IMR-90 (cell line): Measurements from ENCODE around the gene RAN. TPM values are rescaled to one million over a fixed set of nuclear protein-coding genes. Genes with fewer than 3 reads are reported as not detected.

ENCODE experiments used
- ATAC-seq: fragments of 200-7000 bp; cut with Tn5 transposase; 2 replicates; pipeline ENCODE4 v1.9.1; 2020; ENCODE audit warnings: low read depth, mild to moderate bottlenecking, moderate library complexity
- BruUV-seq: library from RNA; stranded (reverse); fragments of 400-500 nt; replicated peaks from 2 replicates; lab custom pipeline; 2021; lab: Mats Ljungman, UMichigan
- CTCF ChIA-PET: fragments of 300-600 bp; formaldehyde crosslinking; extraction: SDS; loops from one replicate; lab custom pipeline; 2021; ENCODE audit warnings: antibody characterized with exemption; lab: Yijun Ruan, JAX
- POLR2A ChIA-PET: fragments of 300-600 bp; sonication (Branson Sonifier 250); formaldehyde crosslinking; loops from one replicate; lab custom pipeline; 2022; ENCODE audit warnings: antibody characterized with exemption; ENCODE audit not compliant: unreplicated experiment; lab: Charles Lee
- DNase-seq: peaks from one replicate; pipeline ENCODE4 v3.0.0; 2013
- H2AFZ ChIP-seq: replicated peaks from 2 replicates; pipeline ENCODE3; 2013; ENCODE audit warnings: low read length, mild to moderate bottlenecking; ENCODE audit not compliant: poor library complexity
- H2AK5ac ChIP-seq: 2 replicates; pipeline ENCODE4 v1.6.1; 2013; ENCODE audit warnings: low read depth, low read length, inconsistent platforms
- H2AK9ac ChIP-seq: replicated peaks from 2 replicates; pipeline ENCODE3; 2013; ENCODE audit warnings: mild to moderate bottlenecking, low read depth, low read length, moderate library complexity; ENCODE audit not compliant: poor library complexity
- H2BK120ac ChIP-seq: 2 replicates; pipeline ENCODE4 v1.6.1; 2013; ENCODE audit warnings: low read depth, low read length, inconsistent platforms
- H2BK15ac ChIP-seq: 3 replicates; pipeline ENCODE4 v1.6.1; 2013; ENCODE audit warnings: low read depth, low read length, inconsistent platforms
- H2BK20ac ChIP-seq: 2 replicates; pipeline ENCODE4 v1.6.1; 2013; ENCODE audit warnings: low read depth, mild to moderate bottlenecking, inconsistent platforms, low read length, moderate library complexity
- H2BK5ac ChIP-seq: 2 replicates; pipeline ENCODE4 v1.6.1; 2013; ENCODE audit warnings: mild to moderate bottlenecking, low read depth, low read length, inconsistent platforms; ENCODE audit not compliant: poor library complexity, severe bottlenecking
- H3K14ac ChIP-seq: replicated peaks from 2 replicates; pipeline ENCODE4 v1.6.1; 2013; ENCODE audit warnings: low read depth, low read length, inconsistent platforms
- H3K18ac ChIP-seq: 2 replicates; pipeline ENCODE4 v1.6.1; 2013; ENCODE audit warnings: low read depth, low read length, control low read depth
- H3K23ac ChIP-seq: 2 replicates; pipeline ENCODE4 v1.6.1; 2013; ENCODE audit warnings: low read depth, low read length, inconsistent platforms
- H3K27ac ChIP-seq: 2 replicates; pipeline ENCODE4 v1.5.1; 2013; ENCODE audit warnings: mild to moderate bottlenecking, control low read depth, low read length; ENCODE audit not compliant: insufficient read depth
- H3K27me3 ChIP-seq: 2 replicates; pipeline ENCODE4 v1.6.1; 2013; ENCODE audit warnings: low read length; ENCODE audit not compliant: control insufficient read depth, insufficient read depth
- H3K36me3 ChIP-seq: 2 replicates; pipeline ENCODE4 v1.6.1; 2013; ENCODE audit warnings: low read length, mixed read lengths; ENCODE audit not compliant: control insufficient read depth, insufficient read depth
- H3K4ac ChIP-seq: 2 replicates; pipeline ENCODE4 v1.6.1; 2013; ENCODE audit warnings: low read depth, low read length, inconsistent platforms
- H3K4me1 ChIP-seq: 2 replicates; pipeline ENCODE4 v1.6.1; 2013; ENCODE audit warnings: low read length, mixed read lengths; ENCODE audit not compliant: control insufficient read depth, insufficient read depth
- H3K4me2 ChIP-seq: 2 replicates; pipeline ENCODE4 v1.6.1; 2013; ENCODE audit warnings: low read depth, mild to moderate bottlenecking, control low read depth, low read length, moderate library complexity
- H3K4me3 ChIP-seq: 2 replicates; pipeline ENCODE4 v1.5.1; 2013; ENCODE audit warnings: low read depth, mild to moderate bottlenecking, control low read depth, low read length, moderate library complexity; ENCODE audit not compliant: insufficient read depth
- H3K56ac ChIP-seq: 2 replicates; pipeline ENCODE4 v1.6.1; 2013; ENCODE audit warnings: low read length, inconsistent platforms; ENCODE audit not compliant: insufficient read depth; ENCODE audit errors: extremely low read depth
- H3K79me1 ChIP-seq, 2 experiments: 2 replicates each; pipeline ENCODE4 v1.6.1; 2013; ENCODE audit warnings: low read length in 2 of 2, inconsistent platforms in 1 of 2, low read depth in 1 of 2
- H3K9ac ChIP-seq: 2 replicates; pipeline ENCODE4 v1.6.1; 2013; ENCODE audit warnings: low read depth, low read length, control low read depth
- H3K9me1 ChIP-seq: 2 replicates; pipeline ENCODE4 v1.6.1; 2013; ENCODE audit warnings: low read length, inconsistent platforms; ENCODE audit not compliant: insufficient read depth
- H3K9me3 ChIP-seq: 2 replicates; pipeline ENCODE4 v1.6.1; 2013; ENCODE audit warnings: low read length; ENCODE audit not compliant: control insufficient read depth, insufficient read depth
- H4K20me1 ChIP-seq: 2 replicates; pipeline ENCODE4 v1.6.1; 2013; ENCODE audit warnings: low read length, inconsistent platforms; ENCODE audit not compliant: insufficient read depth
- H4K5ac ChIP-seq: 2 replicates; pipeline ENCODE4 v1.6.1; 2013; ENCODE audit warnings: mild to moderate bottlenecking, low read depth, low read length, control low read depth
- H4K8ac ChIP-seq, 2 experiments: 2 replicates each; pipeline ENCODE4 v1.6.1; 2013; ENCODE audit warnings: low read depth in 2 of 2, low read length in 2 of 2, control low read depth in 1 of 2, inconsistent platforms in 1 of 2
- H4K91ac ChIP-seq: 2 replicates; pipeline ENCODE4 v1.6.1; 2013; ENCODE audit warnings: low read depth, low read length, inconsistent platforms; ENCODE audit not compliant: insufficient read depth
- BHLHE40 ChIP-seq: fragments of 150-350 bp; IDR thresholded peaks from 2 replicates; pipeline ENCODE4 v1.6.1; 2016; ENCODE audit warnings: mild to moderate bottlenecking, low read depth, low read length
- CEBPB ChIP-seq: IDR thresholded peaks from 2 replicates; pipeline ENCODE4 v1.6.1; 2012; ENCODE audit warnings: low read depth, low read length, improper control_type of control experiment
- CHD1 ChIP-seq: IDR thresholded peaks from 2 replicates; pipeline ENCODE4 v1.6.1; 2012; ENCODE audit warnings: low read depth, low read length, improper control_type of control experiment
- CTCF ChIP-seq: conservative IDR thresholded peaks from 2 replicates; pipeline ENCODE4 v1.5.1; 2012; ENCODE audit warnings: mild to moderate bottlenecking, low read depth, low read length, improper control_type of control experiment
- ELK1 ChIP-seq: fragments of 150-350 bp; IDR thresholded peaks from 2 replicates; pipeline ENCODE4 v1.6.1; 2016; ENCODE audit warnings: low read depth, mild to moderate bottlenecking, low read length, moderate library complexity, borderline replicate concordance
- FOS ChIP-seq: fragments of 150-350 bp; IDR thresholded peaks from 2 replicates; pipeline ENCODE4 v1.6.1; 2016; ENCODE audit warnings: low read depth, low read length
- MAFK ChIP-seq: IDR thresholded peaks from 2 replicates; pipeline ENCODE4 v1.6.1; 2012; ENCODE audit warnings: low read depth, low read length, improper control_type of control experiment
- MAZ ChIP-seq: IDR thresholded peaks from 2 replicates; pipeline ENCODE4 v1.6.1; 2012; ENCODE audit warnings: low read depth, mild to moderate bottlenecking, low read length, improper control_type of control experiment, moderate library complexity, borderline replicate concordance
- MXI1 ChIP-seq: IDR thresholded peaks from 2 replicates; pipeline ENCODE4 v1.6.1; 2012; ENCODE audit warnings: low read depth, mild to moderate bottlenecking, low read length, moderate library complexity, borderline replicate concordance
- NFE2L2 ChIP-seq: fragments of 150-350 bp; IDR thresholded peaks from 2 replicates; pipeline ENCODE4 v1.6.1; 2016; ENCODE audit warnings: low read depth, mild to moderate bottlenecking, low read length
- POLR2A ChIP-seq: IDR thresholded peaks from 2 replicates; pipeline ENCODE4 v1.6.1; 2012; ENCODE audit warnings: mild to moderate bottlenecking, low read depth, low read length
- RAD21 ChIP-seq: IDR thresholded peaks from 2 replicates; pipeline ENCODE4 v1.6.1; 2012; ENCODE audit warnings: low read length, improper control_type of control experiment
- RCOR1 ChIP-seq: IDR thresholded peaks from 2 replicates; pipeline ENCODE4 v1.6.1; 2012; ENCODE audit warnings: mild to moderate bottlenecking, low read length, improper control_type of control experiment; ENCODE audit not compliant: insufficient replicate concordance
- RFX5 ChIP-seq: IDR thresholded peaks from 2 replicates; pipeline ENCODE4 v1.8.0; 2012; ENCODE audit warnings: low read depth, mild to moderate bottlenecking, low read length, moderate library complexity
- SMC3 ChIP-seq: fragments of 150-350 bp; IDR thresholded peaks from 2 replicates; pipeline ENCODE4 v1.6.1; 2016; ENCODE audit warnings: low read depth, mild to moderate bottlenecking, antibody characterized with exemption, low read length, moderate library complexity
- WGBS, 2 experiments: methylation state at CpG; one replicate each; pipeline versions ENCODE4 v1.1.5 to v1.1.7; 2013; ENCODE audit warnings: missing lambda C conversion rate in 2 of 2; ENCODE audit not compliant: insufficient read length in 1 of 2; ENCODE audit errors: extremely low coverage in 2 of 2; 5-methylcytosine and 5-hydroxymethylcytosine counted together
- dilution Hi-C: fragments of 300-500 bp; cut with HindIII; formaldehyde crosslinking; loops from one replicate; pipeline ENCODE4 v1.14.3; 2018; ENCODE audit warnings: low sequenced_read_pairs; ENCODE audit not compliant: unreplicated experiment
- in situ Hi-C: fragments of 300-500 bp; cut with MboI; formaldehyde crosslinking; loops from 3 replicates; pipeline ENCODE4 v1.14.3; 2019; ENCODE audit warnings: low sequenced_read_pairs, inconsistent platforms, mixed read lengths
- intact Hi-C: fragments of 100-400 bp; cut with micrococcal nuclease; formaldehyde crosslinking; loops from 2 replicates; pipeline ENCODE4 v1.10.0; 2022
- polyA plus RNA-seq, 3 experiments: library from polyadenylated mRNA; depleted of rRNA; stranded (reverse); fragments of >200 nt; gene quantifications; 2 replicates each; pipeline ENCODE4 v1.2.3, GENCODE V29; 2012; ENCODE audit warnings: low replicate concordance in 1 of 3
- total RNA-seq: library from RNA; depleted of rRNA; stranded (reverse); fragments of >200 nt; gene quantifications from 2 replicates; pipeline ENCODE4 v1.2.3, GENCODE V29; 2012
- TF ChIP-seq, protein P1 (sequence below): fragments of 150-350 bp; IDR thresholded peaks from 2 replicates; pipeline ENCODE4 v1.6.1; 2017; ENCODE audit warnings: mild to moderate bottlenecking, antibody characterized with exemption, low read length, low read depth

RAN gene
- total and polyA plus RNA-seq, 2 of the 4 experiments (the other 2 are of a cell fraction): 910 to 984 TPM

GRCh38 chr12:130859161-130859560 is 12.7 kb upstream of the RAN start:
- Histone ChIP-seq H3K27me3 (peaks cover 4% of the 10 kb centered on the region; the same call in 1 of the 2 replicates), H2BK120ac (no peak overlapping the region), H3K18ac (no peak overlapping the region), H2BK5ac (no peak overlapping the region), H3K9me3 (peaks cover 6% of the 10 kb centered on the region), H3K9me1 (no peaks in the 10 kb centered on the region), H3K56ac (no peak overlapping the region), H3K23ac (no peak overlapping the region), H4K8ac (no peak overlapping the region), H2BK20ac (no peak overlapping the region), H3K14ac (no peak overlapping the region), H2AFZ (no peak overlapping the region), H4K20me1 (no peaks in the 10 kb centered on the region), H3K36me3 (no peaks in the 10 kb centered on the region), H4K5ac (no peak overlapping the region), H3K4me2 (no peak overlapping the region), H4K91ac (no peak overlapping the region), H3K4me3 (no peak overlapping the region), H2BK15ac (no peak overlapping the region), H3K4me1 (no peaks in the 10 kb centered on the region), H2AK9ac (no peak overlapping the region), H3K27ac (no peak overlapping the region), H3K79me1 (no peaks in the 10 kb centered on the region), H2AK5ac (no peak overlapping the region), H3K4ac (no peak overlapping the region), H3K9ac (no peak overlapping the region)
- in situ Hi-C loops (no loop called here), dilution Hi-C loops (no loop called here), intact Hi-C loops (no loop called here)
- BruUV-seq: no TSS peak
- WGBS, 2 experiments: no CpG with 5 or more reads among the region's 6 CpGs
- DNase-seq: no peak
- no peak for ATAC-seq
- CTCF ChIA-PET: interaction anchor here (0.6 kb wide), 1 partner anchor 18 kb away, joined by 4 read pairs; no protein-coding TSS in a partner anchor
- TF ChIP-seq CEBPB (no peak), RAD21 (no peak), ELK1 (no peak), RFX5 (no peak), RCOR1 (no peak), BHLHE40 (no peak), CTCF (no peak), FOS (no peak), MAZ (no peak), NFE2L2 (no peak), MAFK (no peak), POLR2A (no peak), CHD1 (no peak), SMC3 (no peak), MXI1 (no peak)
- TF ChIP-seq, protein P1, sequence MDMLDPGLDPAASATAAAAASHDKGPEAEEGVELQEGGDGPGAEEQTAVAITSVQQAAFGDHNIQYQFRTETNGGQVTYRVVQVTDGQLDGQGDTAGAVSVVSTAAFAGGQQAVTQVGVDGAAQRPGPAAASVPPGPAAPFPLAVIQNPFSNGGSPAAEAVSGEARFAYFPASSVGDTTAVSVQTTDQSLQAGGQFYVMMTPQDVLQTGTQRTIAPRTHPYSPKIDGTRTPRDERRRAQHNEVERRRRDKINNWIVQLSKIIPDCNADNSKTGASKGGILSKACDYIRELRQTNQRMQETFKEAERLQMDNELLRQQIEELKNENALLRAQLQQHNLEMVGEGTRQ: no peak
- POLR2A ChIA-PET: no interaction called here
